ENCODE results near the gene CUL9.

CUL9 gene

GRCh38 chr6:43171707-43172103, 10.3 kb upstream of the CUL9 start:
- H2AFZ ChIP-seq (ENCODE audit: low read depth, low read length) = peak overlapping the region; percentile 70
- H3K27me3 ChIP-seq (ENCODE audit: insufficient read depth, low read length, poor library complexity) = no peaks in the 10 kb centered on the region

GRCh38 chr6:43172104-43173007, 9.6 kb upstream of the CUL9 start:
- Histone ChIP-seq H2AFZ (ENCODE audit: low read depth, low read length) (peak overlapping the region; percentile 70), H3K4me3 (ENCODE audit: low read depth in 1 of 2, low read length in 2 of 2) (peak overlapping the region; percentile 80 to 83), H3K4me1 (ENCODE audit: insufficient read depth, low read length) (peaks cover 45% of the 10 kb centered on the region), H3K9me3 (ENCODE audit: insufficient read depth, low read length, severe bottlenecking) (no peaks in the 10 kb centered on the region), H3K79me2 (ENCODE audit: insufficient read depth, low read length) (peaks cover 53% of the 10 kb centered on the region), H3K4me2 (ENCODE audit: insufficient read depth, low read length) (peak overlapping the region; percentile 96), H3K27me3 (ENCODE audit: insufficient read depth, low read length, poor library complexity) (no peaks in the 10 kb centered on the region), H3K36me3 (ENCODE audit: insufficient read depth, low read length) (peaks cover 39% of the 10 kb centered on the region), H4K20me1 (ENCODE audit: insufficient read depth, low read length) (peaks cover 43% of the 10 kb centered on the region), H3K27ac (ENCODE audit: low read length) (peak overlapping the region; percentile 82), H3K9ac (ENCODE audit: low read depth, low read length) (peak overlapping the region; percentile 89)
- no peak for TF ChIP-seq CTCF (IDR thresholded peaks at IDR 0.05; ENCODE audit: borderline replicate concordance, extremely low read depth, low read length, poor library complexity, severe bottlenecking)
- TF ChIP-seq EZH2 (IDR thresholded peaks at IDR 0.05; ENCODE audit: borderline replicate concordance, low read depth, low read length, severe bottlenecking) = no peak
- DNase-seq = peak; percentile 62
- ATAC-seq (ENCODE audit: insufficient read depth, low read depth) = no peak

More at GRCh38 chr6:43171707-43172103, 10.3 kb upstream of the CUL9 start:
- peaks cover 43% of the 10 kb centered on the region for H4K20me1 ChIP-seq (ENCODE audit: insufficient read depth, low read length)
- H3K4me2 ChIP-seq (ENCODE audit: insufficient read depth, low read length) = peak overlapping the region; percentile 96
- H3K9me3 ChIP-seq (ENCODE audit: insufficient read depth, low read length, severe bottlenecking) = no peaks in the 10 kb centered on the region
- ATAC-seq (ENCODE audit: insufficient read depth, low read depth) (no peak), DNase-seq (no peak)
- peak overlapping the region; percentile 89 for H3K9ac ChIP-seq (ENCODE audit: low read depth, low read length)
- TF ChIP-seq EZH2 (IDR thresholded peaks at IDR 0.05; ENCODE audit: borderline replicate concordance, low read depth, low read length, severe bottlenecking) = no peak
- H3K36me3 ChIP-seq (ENCODE audit: insufficient read depth, low read length) = peaks cover 35% of the 10 kb centered on the region
- peaks cover 53% of the 10 kb centered on the region for H3K79me2 ChIP-seq (ENCODE audit: insufficient read depth, low read length)
- H3K4me3 ChIP-seq (ENCODE audit: low read depth in 1 of 2, low read length in 2 of 2) = peak overlapping the region; percentile 80 to 83
- H3K4me1 ChIP-seq (ENCODE audit: insufficient read depth, low read length) = peaks cover 45% of the 10 kb centered on the region
- H3K27ac ChIP-seq (ENCODE audit: low read length) = peak overlapping the region; percentile 82

- no peaks in the 10 kb centered on the region for H3K27me3 ChIP-seq (ENCODE audit: insufficient read depth, low read length, poor library complexity)
- H3K4me3 ChIP-seq (ENCODE audit: low read depth in 1 of 2, low read length in 2 of 2) = peak overlapping the region in 1 of 2 experiments; percentile 80; a peak in 2 of 4 replicates
- peaks cover 45% of the 10 kb centered on the region for H3K4me1 ChIP-seq (ENCODE audit: insufficient read depth, low read length)
- H3K27ac ChIP-seq (ENCODE audit: low read length) = 0 out of 2 replicates have a peak overlapping the region, but pooled peaks have one; percentile 49
- DNase-seq (no peak), ATAC-seq (ENCODE audit: insufficient read depth, low read depth) (no peak)
- H2AFZ ChIP-seq (ENCODE audit: low read depth, low read length) = no peak overlapping the region
- peak overlapping the region; percentile 96 for H3K4me2 ChIP-seq (ENCODE audit: insufficient read depth, low read length)
- H4K20me1 ChIP-seq (ENCODE audit: insufficient read depth, low read length) = peaks cover 45% of the 10 kb centered on the region
- peaks cover 50% of the 10 kb centered on the region for H3K36me3 ChIP-seq (ENCODE audit: insufficient read depth, low read length)
- H3K9me3 ChIP-seq (ENCODE audit: insufficient read depth, low read length, severe bottlenecking) = no peaks in the 10 kb centered on the region
- peaks cover 53% of the 10 kb centered on the region for H3K79me2 ChIP-seq (ENCODE audit: insufficient read depth, low read length)
- TF ChIP-seq EZH2 (IDR thresholded peaks at IDR 0.05; ENCODE audit: borderline replicate concordance, low read depth, low read length, severe bottlenecking) (no peak), CTCF (IDR thresholded peaks at IDR 0.05; ENCODE audit: borderline replicate concordance, extremely low read depth, low read length, poor library complexity, severe bottlenecking) (no peak)
- peak overlapping the region; percentile 89; the same call in 1 of the 2 replicates for H3K9ac ChIP-seq (ENCODE audit: low read depth, low read length)
These were observed 8.3 kb upstream of the CUL9 start for GRCh38 chr6:43173591-43174262.
